Measurements from ENCODE around the gene RNU1-1. TPM values are rescaled to one million over a fixed set of nuclear protein-coding genes. Genes with fewer than 3 reads are reported as not detected.

The RNU1-1 gene
- polyA plus RNA-seq, 10 donors: 1.2 TPM; not detected in 9

Other genes starting within 250 kb of the RNU1-1 start
- gene FBXO42, start 161.8 kb downstream of the RNU1-1 start, polyA plus RNA-seq (ENCODE audit: insufficient read length in 10 of 10): 10 to 100 TPM; 13.5 to 17.9 (median 16.8) TPM
- gene SZRD1, start 147.0 kb downstream of the RNU1-1 start, polyA plus RNA-seq (ENCODE audit: insufficient read length in 10 of 10): 10 to 100 TPM; 65.4 to 97.0 (median 84.6) TPM
- under 1 TPM in 6 of 10 donors, not detected in 4; 0.12 to 0.86 (median 0.17) TPM for gene SPATA21, start 76.9 kb downstream of the RNU1-1 start, polyA plus RNA-seq (ENCODE audit: insufficient read length in 10 of 10)
- gene NECAP2, start 73.6 kb downstream of the RNU1-1 start, polyA plus RNA-seq (ENCODE audit: insufficient read length in 10 of 10): 10 to 100 TPM; 31.1 to 45.6 (median 35.8) TPM
- 100 to 1,000 TPM in 7 of 10 donors, 10 to 100 TPM in 3; 93.1 to 163 (median 119) TPM for gene NBPF1, start 99.3 kb upstream of the RNU1-1 start, polyA plus RNA-seq (ENCODE audit: insufficient read length in 10 of 10)
- 1 to 10 TPM in 1 of 10 donors, not detected in 9; 1.2 TPM for gene RNU1-3, start 152.7 kb upstream of the RNU1-1 start, polyA plus RNA-seq (ENCODE audit: insufficient read length in 10 of 10)
- 1 to 10 TPM in 1 of 10 donors, not detected in 9; 1.2 TPM for gene RNU1-4, start 226.2 kb upstream of the RNU1-1 start, polyA plus RNA-seq (ENCODE audit: insufficient read length in 10 of 10)